Neural progenitor cell (in vitro differentiated cells): ENCODE results near the gene GUCA1A. TPM values are rescaled to one million over a fixed set of nuclear protein-coding genes. Genes with fewer than 3 reads are reported as not detected.
"Not testable (repeated sequence)": the region's sequence is repeated elsewhere in the genome, so short reads cannot be mapped to it uniquely, and the experiment has no call there.

Experiments used
- DNase-seq: peaks from one replicate; pipeline ENCODE4 v3.0.0-alpha.2; 2016; ENCODE audit warnings: low spot score
- H2AFZ ChIP-seq: fragments of 200-600 bp; sonication (generic); replicated peaks from 2 replicates; pipeline ENCODE4 v1.6.1; 2016; ENCODE audit warnings: antibody characterized with exemption
- H3F3A ChIP-seq: fragments of 200-600 bp; sonication (generic); 2 replicates; pipeline ENCODE4 v1.6.1; 2016; ENCODE audit warnings: antibody characterized with exemption, low read depth
- H3K27ac ChIP-seq: fragments of 200-600 bp; sonication (generic); 2 replicates; pipeline ENCODE4 v1.5.1; 2016; ENCODE audit warnings: mild to moderate bottlenecking
- H3K27me3 ChIP-seq: fragments of 200-600 bp; sonication (generic); 2 replicates; pipeline ENCODE4 v1.6.1; 2016; ENCODE audit warnings: mild to moderate bottlenecking, moderate library complexity
- H3K36me3 ChIP-seq: fragments of 200-600 bp; sonication (generic); 2 replicates; pipeline ENCODE4 v1.5.1; 2016
- H3K4me1 ChIP-seq: fragments of 200-600 bp; sonication (generic); 2 replicates; pipeline ENCODE4 v1.6.1; 2016; ENCODE audit warnings: mixed run types
- H3K4me2 ChIP-seq: fragments of 200-600 bp; sonication (generic); 2 replicates; pipeline ENCODE4 v1.6.1; 2016
- H3K4me3 ChIP-seq: fragments of 200-600 bp; sonication (generic); 2 replicates; pipeline ENCODE4 v1.5.1; 2016
- H3K79me2 ChIP-seq: fragments of 200-600 bp; sonication (generic); 2 replicates; pipeline ENCODE4 v1.6.1; 2016; ENCODE audit warnings: low read depth
- H3K9ac ChIP-seq: fragments of 200-600 bp; sonication (generic); 2 replicates; pipeline ENCODE4 v1.6.1; 2016
- H3K9me3 ChIP-seq: fragments of 200-600 bp; sonication (generic); 2 replicates; pipeline ENCODE4 v1.5.1; 2016; ENCODE audit warnings: low read depth
- H4K20me1 ChIP-seq: fragments of 200-600 bp; sonication (generic); 2 replicates; pipeline ENCODE4 v1.6.1; 2016; ENCODE audit warnings: low read depth
- H3K27ac Mint-ChIP-seq: 3 replicates; pipeline ENCODE4 v1.8.0; 2021; ENCODE audit warnings: mixed read lengths
- H3K27me3 Mint-ChIP-seq: 2 replicates; pipeline ENCODE4 v1.8.0; 2022; ENCODE audit warnings: low read depth, mild to moderate bottlenecking, inconsistent platforms, moderate library complexity, mixed read lengths; ENCODE audit not compliant: insufficient read depth
- H3K36me3 Mint-ChIP-seq: 3 replicates; pipeline ENCODE4 v1.8.0; 2021; ENCODE audit warnings: mixed read lengths
- H3K4me1 Mint-ChIP-seq: 3 replicates; pipeline ENCODE4 v1.8.0; 2021; ENCODE audit warnings: mixed read lengths
- H3K4me3 Mint-ChIP-seq: 3 replicates; pipeline ENCODE4 v1.8.0; 2021; ENCODE audit warnings: mild to moderate bottlenecking, moderate library complexity, mixed read lengths
- H3K9me3 Mint-ChIP-seq: 3 replicates; pipeline ENCODE4 v1.8.0; 2020; ENCODE audit warnings: mixed read lengths
- CTCF ChIP-seq: fragments of 200-600 bp; sonication (generic); IDR thresholded peaks from 2 replicates; pipeline ENCODE4 v1.5.1; 2017; ENCODE audit warnings: antibody characterized with exemption, mild to moderate bottlenecking
- EZH2 ChIP-seq: fragments of 200-600 bp; sonication (generic); IDR thresholded peaks from 2 replicates; pipeline ENCODE4 v1.6.1; 2017; ENCODE audit warnings: antibody characterized with exemption, mild to moderate bottlenecking, moderate library complexity
- EZH2phosphoT487 ChIP-seq: fragments of 200-600 bp; sonication (generic); IDR thresholded peaks from 2 replicates; pipeline ENCODE4 v1.6.1; 2017; ENCODE audit warnings: antibody characterized with exemption
- total RNA-seq: library from RNA; depleted of rRNA; stranded (reverse); fragments of >200 nt; gene quantifications from 2 replicates; pipeline ENCODE4 v1.2.3, GENCODE V29; 2015; ENCODE audit warnings: low replicate concordance

Gene GUCA1A
- total RNA-seq, 1 donor from 2014 or later, result 1.9 TPM

- Mint-ChIP-seq H3K9me3 (no peaks in the 10 kb centered on the region), H3K4me1 (peaks cover 8% of the 10 kb centered on the region), H3K4me3 (no peak overlapping the region), H3K27me3 (peaks cover 6% of the 10 kb centered on the region), H3K36me3 (no peaks in the 10 kb centered on the region), H3K27ac (no peak overlapping the region)
- Histone ChIP-seq H3K9me3 (no peaks in the 10 kb centered on the region), H4K20me1 (no peaks in the 10 kb centered on the region), H2AFZ (no peak overlapping the region), H3K9ac (no peak overlapping the region), H3K27ac (no peak overlapping the region), H3K4me1 (no peaks in the 10 kb centered on the region), H3K36me3 (no peaks in the 10 kb centered on the region), H3K4me2 (no peak overlapping the region), H3K4me3 (no peak overlapping the region), H3K27me3 (no peaks in the 10 kb centered on the region), H3K79me2 (no peaks in the 10 kb centered on the region), H3F3A (no peaks in the 10 kb centered on the region)
- no peak for DNase-seq
- TF ChIP-seq EZH2, result no peak
Measured at GRCh38 chr6:42184475-42184874, 11.3 kb downstream of the GUCA1A start.

GRCh38 chr6:42185597-42185996 lies 12.4 kb downstream of the GUCA1A start:
- no peak overlapping the region for H3K27ac ChIP-seq
- H3K9me3 Mint-ChIP-seq, result no peaks in the 10 kb centered on the region
- H3K79me2 ChIP-seq, result no peaks in the 10 kb centered on the region
- DNase-seq, result no peak
- H3K9me3 ChIP-seq, result no peaks in the 10 kb centered on the region
- H3K4me1 Mint-ChIP-seq, result peaks cover 5% of the 10 kb centered on the region
- no peak overlapping the region for H3K4me3 Mint-ChIP-seq
- no peaks in the 10 kb centered on the region for H3K36me3 Mint-ChIP-seq
- no peak overlapping the region for H3K9ac ChIP-seq
- H3K27ac Mint-ChIP-seq, result no peak overlapping the region
- no peak overlapping the region for H3K4me2 ChIP-seq
- no peaks in the 10 kb centered on the region for H3K27me3 ChIP-seq
- TF ChIP-seq EZH2 (no peak), EZH2phosphoT487 (no peak), CTCF (no peak)
- H3K27me3 Mint-ChIP-seq, result no peaks in the 10 kb centered on the region
- H3K36me3 ChIP-seq, result no peaks in the 10 kb centered on the region
- no peaks in the 10 kb centered on the region for H4K20me1 ChIP-seq
- H3F3A ChIP-seq, result no peaks in the 10 kb centered on the region
- H3K4me3 ChIP-seq, result no peak overlapping the region
- no peak overlapping the region for H2AFZ ChIP-seq
- peaks cover under 1% of the 10 kb centered on the region for H3K4me1 ChIP-seq

DNA sequence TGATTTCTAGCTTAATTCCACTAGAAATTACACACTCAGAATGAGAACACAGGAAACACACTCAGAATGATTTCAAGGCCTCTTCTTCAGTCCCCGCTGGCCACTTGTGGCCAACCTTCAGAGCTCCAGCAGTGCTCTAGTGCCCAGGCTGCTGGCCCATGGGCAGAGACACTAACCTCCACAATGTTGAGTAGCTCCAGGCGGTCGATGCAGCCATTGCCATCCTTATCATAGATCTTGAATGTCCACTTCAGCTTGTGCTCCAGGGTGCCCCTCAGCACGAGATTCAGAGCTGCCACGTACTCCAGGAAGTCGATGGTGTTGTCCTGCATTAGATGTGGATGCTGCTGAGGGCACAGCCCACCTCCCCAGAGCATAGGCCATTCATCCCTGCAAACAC lies 15.2 kb downstream of the GUCA1A start:
- no peak overlapping the region for H3K27ac Mint-ChIP-seq
- H3K4me3 Mint-ChIP-seq, result no peak overlapping the region
- H4K20me1 ChIP-seq, result no peaks in the 10 kb centered on the region
- no peak overlapping the region for H3K4me3 ChIP-seq
- TF ChIP-seq EZH2phosphoT487 (no peak), EZH2 (no peak), CTCF (no peak)
- no peak overlapping the region for H3K4me2 ChIP-seq
- no peaks in the 10 kb centered on the region for H3K27me3 ChIP-seq
- no peaks in the 10 kb centered on the region for H3K27me3 Mint-ChIP-seq
- H3K27ac ChIP-seq, result no peak overlapping the region
- no peaks in the 10 kb centered on the region for H3F3A ChIP-seq
- no peaks in the 10 kb centered on the region for H3K79me2 ChIP-seq
- peaks cover 11% of the 10 kb centered on the region for H3K4me1 ChIP-seq
- no peak overlapping the region for H3K9ac ChIP-seq
- H2AFZ ChIP-seq, result no peak overlapping the region
- H3K4me1 Mint-ChIP-seq, result peaks cover 17% of the 10 kb centered on the region
- H3K9me3 ChIP-seq, result no peaks in the 10 kb centered on the region
- H3K9me3 Mint-ChIP-seq, result no peaks in the 10 kb centered on the region
- DNase-seq, result no peak
- H3K36me3 Mint-ChIP-seq, result no peaks in the 10 kb centered on the region
- H3K36me3 ChIP-seq, result no peaks in the 10 kb centered on the region

DNA sequence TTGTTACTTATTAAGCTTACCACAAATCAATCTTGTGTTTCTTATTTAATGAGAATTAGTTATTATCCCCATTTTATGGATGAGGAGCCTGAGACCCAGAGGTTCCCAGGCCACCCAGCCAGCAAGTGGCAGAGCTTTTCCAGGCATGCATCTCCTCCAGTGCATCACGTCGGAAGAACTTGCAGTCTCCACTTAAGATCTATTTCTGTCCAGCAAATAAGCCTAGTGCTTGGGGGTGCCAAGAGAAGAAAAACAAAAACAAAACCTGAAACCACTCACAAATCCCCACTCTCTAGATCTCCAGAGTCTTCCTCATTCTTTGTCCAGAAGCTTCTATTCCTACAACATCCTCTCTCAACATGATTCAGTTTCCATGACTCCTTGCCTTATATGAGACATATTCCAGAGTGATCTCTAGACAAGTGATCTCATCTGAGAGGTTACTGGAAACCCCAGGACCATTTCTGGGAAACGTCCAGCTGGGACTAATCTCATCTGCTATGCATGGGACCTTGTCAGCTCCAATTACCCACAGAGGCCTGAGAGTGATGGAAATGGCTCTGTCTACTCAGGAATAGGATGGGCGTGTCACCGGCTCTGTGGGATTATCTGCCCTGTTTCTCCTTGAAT lies 17.5 kb downstream of the GUCA1A start:
- Histone ChIP-seq H3K4me2 (no peak overlapping the region), H2AFZ (no peak overlapping the region), H3K4me1 (peaks cover 19% of the 10 kb centered on the region), H3F3A (no peaks in the 10 kb centered on the region), H4K20me1 (no peaks in the 10 kb centered on the region), H3K79me2 (no peaks in the 10 kb centered on the region), H3K9me3 (no peaks in the 10 kb centered on the region), H3K4me3 (no peak overlapping the region), H3K27me3 (no peaks in the 10 kb centered on the region), H3K27ac (no peak overlapping the region), H3K9ac (no peak overlapping the region), H3K36me3 (no peaks in the 10 kb centered on the region)
- Mint-ChIP-seq H3K4me1 (peaks cover 14% of the 10 kb centered on the region), H3K9me3 (no peaks in the 10 kb centered on the region), H3K27me3 (no peaks in the 10 kb centered on the region), H3K4me3 (no peak overlapping the region), H3K27ac (peak overlapping the region; percentile 8), H3K36me3 (no peaks in the 10 kb centered on the region)
- TF ChIP-seq CTCF (no peak), EZH2phosphoT487 (no peak), EZH2 (no peak)
- no peak for DNase-seq

DNA sequence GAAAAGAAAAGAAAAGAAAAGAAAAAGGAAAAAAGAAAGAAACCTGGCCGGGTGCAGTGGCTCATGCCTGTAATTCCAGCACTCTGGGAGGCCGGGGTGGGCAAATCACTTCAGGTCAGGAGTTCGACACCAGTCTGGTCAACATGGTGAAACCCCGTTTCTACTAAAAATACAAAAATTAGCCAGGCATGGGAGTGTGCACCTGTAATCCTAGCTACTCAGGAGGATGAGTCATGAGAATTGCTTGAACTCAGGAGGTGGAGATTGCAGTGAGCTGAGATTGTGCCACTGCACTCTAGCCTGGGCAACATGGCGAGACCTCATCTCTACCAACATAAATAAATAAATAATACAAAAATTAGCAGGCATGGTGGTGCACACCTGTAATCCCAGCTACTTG lies 19.2 kb downstream of the GUCA1A start:
- not testable (repeated sequence) for H2AFZ ChIP-seq, H3K36me3 Mint-ChIP-seq, H3K9me3 Mint-ChIP-seq, H3K27me3 Mint-ChIP-seq, DNase-seq, H3K79me2 ChIP-seq, H3K27ac ChIP-seq, H3K4me2 ChIP-seq, H3F3A ChIP-seq, H4K20me1 ChIP-seq, H3K9me3 ChIP-seq, H3K9ac ChIP-seq, H3K4me3 ChIP-seq, H3K4me3 Mint-ChIP-seq, H3K36me3 ChIP-seq, H3K27ac Mint-ChIP-seq, H3K27me3 ChIP-seq
- H3K4me1 ChIP-seq, result peaks cover 19% of the 10 kb centered on the region
- H3K4me1 Mint-ChIP-seq, result peaks cover 14% of the 10 kb centered on the region
